Measurements from ENCODE around the gene LHX2. TPM values are rescaled to one million over a fixed set of nuclear protein-coding genes. Genes with fewer than 3 reads are reported as not detected.

The LHX2 gene
- total RNA-seq, 2 donors from 2014 or later, result 0.23 TPM; not detected in 1

- Histone ChIP-seq H3K27me3 (replicated peaks; ENCODE audit: insufficient read depth) (peaks cover 9% of the 10 kb centered on the region), H3K9me3 (no peaks in the 10 kb centered on the region), H3K4me1 (replicated peaks) (no peaks in the 10 kb centered on the region), H3K4me3 (no peak overlapping the region), H3K36me3 (no peaks in the 10 kb centered on the region), H3K27ac (no peak overlapping the region)
- WGBS, result 81% methylated on average over 5 of the region's 5 CpGs
- TF ChIP-seq CTCF (IDR thresholded peaks at IDR 0.05) (no peak), POLR2A (IDR thresholded peaks at IDR 0.05) (no peak), POLR2AphosphoS5 (IDR thresholded peaks at IDR 0.05) (no peak)
- intact Hi-C loops (cut with DNase I), result no loop called here
- no peak for DNase-seq (ENCODE audit: low spot score)
These were observed 32.6 kb upstream of the LHX2 start for GRCh38 chr9:123978981-123979380.

DNA sequence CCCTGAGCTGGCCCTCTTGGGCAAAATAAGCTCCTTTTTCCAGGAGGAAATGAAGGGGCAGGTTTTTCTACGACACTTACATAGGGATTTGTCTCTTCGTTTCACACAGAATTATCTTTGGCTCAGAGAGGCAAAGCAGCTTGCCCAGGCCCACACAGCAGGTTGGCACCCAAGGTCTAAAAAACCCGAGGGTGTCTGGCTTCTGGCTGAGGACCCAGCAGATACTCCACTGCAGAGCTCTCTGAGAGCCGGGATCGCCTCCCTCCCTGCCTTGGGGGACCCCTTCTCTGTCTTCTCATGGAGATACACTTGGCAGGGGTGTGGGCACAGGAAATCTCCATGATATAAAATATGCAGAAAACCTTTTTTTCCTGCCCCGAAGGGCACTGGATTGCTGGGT lies 29.0 kb upstream of the LHX2 start:
- H3K27me3 ChIP-seq (replicated peaks; ENCODE audit: insufficient read depth), result peaks cover 9% of the 10 kb centered on the region

DNA sequence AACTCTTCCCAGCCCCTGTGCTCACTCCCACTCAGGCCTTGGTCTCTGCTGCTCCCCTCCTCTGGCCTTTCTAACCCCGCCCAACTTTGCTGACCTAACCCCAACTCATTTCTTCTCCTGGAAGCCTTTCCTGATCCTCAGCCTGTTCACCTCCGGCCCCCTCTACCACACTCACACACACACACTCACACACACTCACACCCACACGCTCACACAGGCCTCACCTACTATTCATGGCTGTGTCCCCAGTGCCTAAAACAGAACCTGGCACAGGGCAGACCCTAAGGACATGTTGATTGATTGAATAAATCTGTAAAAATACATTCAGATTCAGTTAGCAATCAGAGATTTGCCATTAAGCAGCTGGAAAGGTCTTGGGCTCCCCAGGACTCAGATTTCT lies 28.5 kb upstream of the LHX2 start:
- H3K36me3 ChIP-seq, result no peaks in the 10 kb centered on the region
- no peaks in the 10 kb centered on the region for H3K9me3 ChIP-seq
- H3K27ac ChIP-seq, result no peak overlapping the region
- H3K4me3 ChIP-seq, result no peak overlapping the region
- TF ChIP-seq POLR2AphosphoS5 (IDR thresholded peaks at IDR 0.05) (no peak), CTCF (IDR thresholded peaks at IDR 0.05) (no peak), POLR2A (IDR thresholded peaks at IDR 0.05) (no peak)
- no peak for DNase-seq (ENCODE audit: low spot score)
- 89% methylated on average over 3 of the region's 3 CpGs for WGBS
- H3K27me3 ChIP-seq (replicated peaks; ENCODE audit: insufficient read depth), result peaks cover 9% of the 10 kb centered on the region
- H3K4me1 ChIP-seq (replicated peaks), result no peaks in the 10 kb centered on the region
- intact Hi-C loops (cut with DNase I), result no loop called here

More for the DNA sequence above, 29.0 kb upstream of the LHX2 start:
- intact Hi-C loops (cut with DNase I), result no loop called here
- WGBS, result 58% methylated on average over 6 of the region's 6 CpGs
- H3K36me3 ChIP-seq, result no peaks in the 10 kb centered on the region
- H3K4me1 ChIP-seq (replicated peaks), result no peaks in the 10 kb centered on the region
- no peak overlapping the region for H3K27ac ChIP-seq
- no peaks in the 10 kb centered on the region for H3K9me3 ChIP-seq
- no peak overlapping the region for H3K4me3 ChIP-seq
- DNase-seq (ENCODE audit: low spot score), result no peak
- TF ChIP-seq POLR2AphosphoS5 (IDR thresholded peaks at IDR 0.05) (no peak), CTCF (IDR thresholded peaks at IDR 0.05) (no peak), POLR2A (IDR thresholded peaks at IDR 0.05) (no peak)

DNA sequence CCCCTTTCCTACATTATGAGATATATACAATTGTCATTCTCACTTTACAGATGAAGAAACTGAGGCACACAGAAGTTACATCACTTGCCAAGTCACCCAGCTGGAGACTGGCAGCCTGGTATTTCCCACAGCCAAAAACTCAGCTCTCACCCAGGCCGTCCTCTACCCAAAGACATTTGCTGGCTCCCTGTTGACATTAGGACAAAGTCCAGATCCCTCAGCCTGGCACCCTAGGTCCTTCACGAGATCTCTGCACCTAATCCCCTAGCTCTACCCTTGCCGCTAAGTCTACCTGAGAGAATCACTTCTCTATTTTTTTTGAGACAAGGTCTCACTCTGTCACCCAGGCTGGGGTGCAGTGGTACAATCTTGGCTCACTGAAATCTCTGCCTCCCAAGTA lies 26.8 kb upstream of the LHX2 start:
- intact Hi-C loops (cut with DNase I), result no loop called here
- no peak for DNase-seq (ENCODE audit: low spot score)
- H3K9me3 ChIP-seq, result no peaks in the 10 kb centered on the region
- H3K27ac ChIP-seq, result no peak overlapping the region
- H3K27me3 ChIP-seq (replicated peaks; ENCODE audit: insufficient read depth), result peaks cover 3% of the 10 kb centered on the region
- H3K36me3 ChIP-seq, result no peaks in the 10 kb centered on the region
- TF ChIP-seq CTCF (IDR thresholded peaks at IDR 0.05) (no peak), POLR2AphosphoS5 (IDR thresholded peaks at IDR 0.05) (no peak), POLR2A (IDR thresholded peaks at IDR 0.05) (no peak)
- no peaks in the 10 kb centered on the region for H3K4me1 ChIP-seq (replicated peaks)
- no peak overlapping the region for H3K4me3 ChIP-seq
- WGBS, result 90% methylated on average over 3 of the region's 3 CpGs

- intact Hi-C loops (cut with DNase I), result no loop called here
- DNase-seq (ENCODE audit: low spot score), result no peak
- H3K27me3 ChIP-seq (replicated peaks; ENCODE audit: insufficient read depth), result peaks cover 3% of the 10 kb centered on the region
- no peaks in the 10 kb centered on the region for H3K4me1 ChIP-seq (replicated peaks)
- H3K27ac ChIP-seq, result no peak overlapping the region
- no peak for TF ChIP-seq POLR2AphosphoS5 (IDR thresholded peaks at IDR 0.05)
- TF ChIP-seq CTCF (IDR thresholded peaks at IDR 0.05), result no peak
- TF ChIP-seq POLR2A (IDR thresholded peaks at IDR 0.05), result no peak
- H3K4me3 ChIP-seq, result no peak overlapping the region
- H3K36me3 ChIP-seq, result no peaks in the 10 kb centered on the region
- H3K9me3 ChIP-seq, result no peaks in the 10 kb centered on the region
- 80% methylated on average over 4 of the region's 4 CpGs for WGBS
These were observed 25.7 kb upstream of the LHX2 start for GRCh38 chr9:123985869-123986268.

Measured in prostate gland (tissue), 2 donors.